DOHH2 (cell line): ENCODE measurements around the gene TSSK1B.

ENCODE experiments used
- EZH2phosphoT487 ChIP-seq: fragments of 200-600 bp; sonication (generic); IDR thresholded peaks from 2 replicates; pipeline ENCODE4 v1.6.1; 2017; ENCODE audit warnings: borderline replicate concordance, mild to moderate bottlenecking, antibody characterized with exemption, low read length, moderate library complexity, mixed read lengths
- TF ChIP-seq, protein P1 (sequence below): fragments of 200-600 bp; sonication (generic); IDR thresholded peaks from one replicate; pipeline ENCODE4 v1.5.1; 2014; ENCODE audit warnings: antibody characterized with exemption, mild to moderate bottlenecking, low read depth, low read length; ENCODE audit not compliant: poor library complexity, severe bottlenecking

- TF ChIP-seq, protein P1, sequence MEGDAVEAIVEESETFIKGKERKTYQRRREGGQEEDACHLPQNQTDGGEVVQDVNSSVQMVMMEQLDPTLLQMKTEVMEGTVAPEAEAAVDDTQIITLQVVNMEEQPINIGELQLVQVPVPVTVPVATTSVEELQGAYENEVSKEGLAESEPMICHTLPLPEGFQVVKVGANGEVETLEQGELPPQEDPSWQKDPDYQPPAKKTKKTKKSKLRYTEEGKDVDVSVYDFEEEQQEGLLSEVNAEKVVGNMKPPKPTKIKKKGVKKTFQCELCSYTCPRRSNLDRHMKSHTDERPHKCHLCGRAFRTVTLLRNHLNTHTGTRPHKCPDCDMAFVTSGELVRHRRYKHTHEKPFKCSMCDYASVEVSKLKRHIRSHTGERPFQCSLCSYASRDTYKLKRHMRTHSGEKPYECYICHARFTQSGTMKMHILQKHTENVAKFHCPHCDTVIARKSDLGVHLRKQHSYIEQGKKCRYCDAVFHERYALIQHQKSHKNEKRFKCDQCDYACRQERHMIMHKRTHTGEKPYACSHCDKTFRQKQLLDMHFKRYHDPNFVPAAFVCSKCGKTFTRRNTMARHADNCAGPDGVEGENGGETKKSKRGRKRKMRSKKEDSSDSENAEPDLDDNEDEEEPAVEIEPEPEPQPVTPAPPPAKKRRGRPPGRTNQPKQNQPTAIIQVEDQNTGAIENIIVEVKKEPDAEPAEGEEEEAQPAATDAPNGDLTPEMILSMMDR = no peak
- no peak for TF ChIP-seq EZH2phosphoT487
These were observed 37.7 kb downstream of the TSSK1B start for GRCh38 chr5:113397046-113397445.
